Measurements from ENCODE around the gene CLSTN2.

Gene CLSTN2

GRCh38 chr3:139933766-139934165 is 1.2 kb upstream of the CLSTN2 start:
- no peak for FAIRE-seq
- no peak for DNase-seq (ENCODE audit: insufficient read length, low spot score)
- TF ChIP-seq POLR2A (IDR thresholded peaks at IDR 0.05; ENCODE audit: low read depth, low read length), result no peak

- DNase-seq (ENCODE audit: insufficient read length, low spot score), result no peak
- TF ChIP-seq POLR2A (IDR thresholded peaks at IDR 0.05; ENCODE audit: low read depth, low read length), result no peak
- FAIRE-seq, result no peak
These were observed 371 bp upstream of the CLSTN2 start for GRCh38 chr3:139934613-139935015.

GRCh38 chr3:139935866-139936817 is 1.2 kb downstream of the CLSTN2 start:
- FAIRE-seq (no peak), DNase-seq (ENCODE audit: insufficient read length, low spot score) (no peak)
- no peak for TF ChIP-seq POLR2A (IDR thresholded peaks at IDR 0.05; ENCODE audit: low read depth, low read length)

GRCh38 chr3:139937674-139938279 is 2.8 kb downstream of the CLSTN2 start:
- DNase-seq (ENCODE audit: insufficient read length, low spot score) (peak; percentile 39), FAIRE-seq (no peak)
- no peak for TF ChIP-seq POLR2A (IDR thresholded peaks at IDR 0.05; ENCODE audit: low read depth, low read length)

GRCh38 chr3:139939681-139940190 is 4.8 kb downstream of the CLSTN2 start:
- no peak for DNase-seq (ENCODE audit: insufficient read length, low spot score)
- no peak for FAIRE-seq
- TF ChIP-seq POLR2A (IDR thresholded peaks at IDR 0.05; ENCODE audit: low read depth, low read length), result no peak

- DNase-seq (ENCODE audit: insufficient read length, low spot score), result no peak
- no peak for TF ChIP-seq POLR2A (IDR thresholded peaks at IDR 0.05; ENCODE audit: low read depth, low read length)
- FAIRE-seq, result no peak
These were observed 5.6 kb downstream of the CLSTN2 start for GRCh38 chr3:139940622-139941021.

- DNase-seq (ENCODE audit: insufficient read length, low spot score) (no peak), FAIRE-seq (no peak)
- TF ChIP-seq POLR2A (IDR thresholded peaks at IDR 0.05; ENCODE audit: low read depth, low read length), result no peak
These were observed 6.6 kb downstream of the CLSTN2 start for GRCh38 chr3:139941580-139941979.

- TF ChIP-seq POLR2A (IDR thresholded peaks at IDR 0.05; ENCODE audit: low read depth, low read length), result no peak
- FAIRE-seq (no peak), DNase-seq (ENCODE audit: insufficient read length, low spot score) (no peak)
These were observed 9.4 kb downstream of the CLSTN2 start for GRCh38 chr3:139944256-139944910.

- FAIRE-seq, result no peak
- DNase-seq (ENCODE audit: insufficient read length, low spot score), result no peak
- TF ChIP-seq POLR2A (IDR thresholded peaks at IDR 0.05; ENCODE audit: low read depth, low read length), result no peak
These were observed 10.4 kb downstream of the CLSTN2 start for GRCh38 chr3:139945386-139945785.

GRCh38 chr3:139945942-139946341 is 11.0 kb downstream of the CLSTN2 start:
- DNase-seq (ENCODE audit: insufficient read length, low spot score) (no peak), FAIRE-seq (no peak)
- TF ChIP-seq POLR2A (IDR thresholded peaks at IDR 0.05; ENCODE audit: low read depth, low read length), result no peak

- FAIRE-seq, result no peak
- no peak for TF ChIP-seq POLR2A (IDR thresholded peaks at IDR 0.05; ENCODE audit: low read depth, low read length)
- no peak for DNase-seq (ENCODE audit: insufficient read length, low spot score)
These were observed 13.5 kb downstream of the CLSTN2 start for GRCh38 chr3:139948467-139948866.

- no peak for TF ChIP-seq POLR2A (IDR thresholded peaks at IDR 0.05; ENCODE audit: low read depth, low read length)
- FAIRE-seq, result no peak
These were observed 13.9 kb downstream of the CLSTN2 start for GRCh38 chr3:139948898-139949297.

GRCh38 chr3:139953131-139953910 is 18.3 kb downstream of the CLSTN2 start:
- DNase-seq (ENCODE audit: insufficient read length, low spot score) (no peak), FAIRE-seq (no peak)
- TF ChIP-seq POLR2A (IDR thresholded peaks at IDR 0.05; ENCODE audit: low read depth, low read length), result no peak

More at GRCh38 chr3:139948898-139949297, 13.9 kb downstream of the CLSTN2 start:
- DNase-seq (ENCODE audit: insufficient read length, low spot score), result no peak

Data from H54 (cell line).